Effector CD4-positive, alpha-beta T cell (primary cell): ENCODE measurements around the gene PPM1J.

Source experiments
- DNase-seq: peaks from one replicate; pipeline ENCODE4 v3.0.0-alpha.2; 2020

PPM1J gene

DNA sequence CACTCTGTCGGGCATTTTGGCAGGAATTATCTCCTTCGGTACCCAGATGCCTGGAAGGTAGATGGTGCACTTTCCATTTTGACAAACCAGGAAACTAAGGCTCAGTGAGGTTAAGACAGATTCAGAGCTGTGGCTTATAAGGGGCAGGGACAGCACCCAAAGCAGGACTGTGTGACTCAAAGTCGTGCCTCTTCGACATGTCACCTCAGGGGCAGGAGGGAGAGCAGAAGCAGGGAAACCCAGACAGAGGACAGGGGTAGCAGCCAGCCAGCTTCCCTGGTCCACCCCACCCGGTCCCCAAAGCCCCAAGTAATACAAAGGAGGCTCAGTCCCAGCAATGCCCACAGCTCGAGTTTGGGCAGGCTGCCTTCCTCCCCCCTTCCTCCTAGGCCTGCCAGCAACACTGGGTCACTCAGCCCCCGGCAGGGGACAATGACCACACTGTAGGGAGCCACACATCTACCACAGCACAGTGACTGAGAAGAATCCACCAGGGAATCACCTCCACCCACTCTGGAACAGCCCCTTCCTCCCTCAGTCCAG is 10.7 kb downstream of the PPM1J start:
- no peak for DNase-seq

DNA sequence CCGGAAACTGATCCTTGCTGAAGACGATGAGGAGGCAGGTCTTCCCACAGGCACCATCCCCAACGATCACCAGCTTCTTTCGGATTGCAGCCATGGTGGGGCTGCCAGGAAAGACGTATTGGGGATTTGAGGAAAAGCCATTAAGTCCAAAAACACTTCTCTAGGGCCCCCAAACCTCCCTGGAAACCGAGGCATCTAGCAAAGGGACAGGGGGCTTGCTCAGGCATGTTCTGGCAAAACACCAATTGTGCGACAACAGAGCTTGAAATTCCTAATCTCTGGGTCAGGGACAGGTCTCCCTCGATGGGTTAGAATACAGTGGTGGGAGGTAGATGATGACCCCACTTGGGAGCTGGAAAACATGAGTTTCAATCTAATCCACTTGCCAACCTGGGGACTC is 11.4 kb downstream of the PPM1J start:
- DNase-seq: no peak

DNA sequence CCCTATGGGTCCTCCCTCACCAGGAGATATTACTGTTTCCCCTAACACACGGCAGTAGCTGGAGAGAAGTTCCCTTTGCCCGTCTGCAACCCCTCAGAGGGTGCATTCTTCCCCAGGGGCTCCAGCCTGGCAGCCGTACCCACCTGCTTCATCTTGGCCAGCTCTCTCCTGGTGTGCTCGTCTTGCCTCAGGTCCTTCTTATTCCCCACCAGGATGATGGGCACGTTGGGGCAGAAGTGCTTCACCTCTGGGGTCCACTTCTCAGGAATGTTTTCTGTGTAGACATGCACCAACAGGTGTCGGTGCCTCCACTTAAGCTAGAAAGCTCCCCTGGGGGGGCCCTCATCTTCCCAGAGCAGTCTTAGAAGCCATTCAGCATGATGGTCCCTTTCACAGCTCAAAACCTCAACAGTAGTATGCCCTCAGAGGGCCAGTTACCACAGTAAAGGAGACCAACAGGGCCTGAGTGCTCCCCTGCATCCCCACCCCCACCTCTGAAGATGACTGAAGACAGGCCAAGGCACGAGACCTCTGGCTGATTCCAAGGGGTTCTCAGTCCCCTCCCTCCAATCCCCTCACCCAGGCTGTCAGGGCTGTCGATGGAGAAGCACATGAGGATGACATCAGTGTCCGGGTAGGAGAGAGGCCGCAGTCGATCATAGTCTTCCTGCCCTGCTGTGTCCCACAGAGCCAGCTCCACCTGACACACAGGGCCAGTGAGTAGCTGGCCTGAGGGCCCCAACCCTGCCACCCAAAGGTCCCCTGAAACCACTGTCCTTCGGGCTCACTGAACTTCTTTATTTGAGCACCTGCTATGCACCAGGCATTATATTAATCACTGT is 12.5 kb downstream of the PPM1J start:
- DNase-seq: no peak

DNA sequence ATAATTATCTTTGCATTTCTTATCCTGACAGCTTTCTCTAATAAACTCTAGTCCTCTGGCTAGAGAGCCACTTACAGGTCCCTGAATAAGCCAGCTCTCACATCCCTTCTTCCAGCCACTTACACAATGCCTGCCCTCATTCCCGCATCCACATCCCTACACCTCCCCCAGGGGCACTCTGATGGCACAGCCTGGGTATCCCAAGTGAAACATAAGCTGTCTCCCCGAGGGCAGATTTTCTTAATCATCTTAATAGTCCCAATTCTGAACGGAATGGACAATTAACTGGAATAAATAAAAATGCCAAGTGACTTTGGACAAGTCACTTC is 13.1 kb downstream of the PPM1J start:
- DNase-seq: no peak

DNA sequence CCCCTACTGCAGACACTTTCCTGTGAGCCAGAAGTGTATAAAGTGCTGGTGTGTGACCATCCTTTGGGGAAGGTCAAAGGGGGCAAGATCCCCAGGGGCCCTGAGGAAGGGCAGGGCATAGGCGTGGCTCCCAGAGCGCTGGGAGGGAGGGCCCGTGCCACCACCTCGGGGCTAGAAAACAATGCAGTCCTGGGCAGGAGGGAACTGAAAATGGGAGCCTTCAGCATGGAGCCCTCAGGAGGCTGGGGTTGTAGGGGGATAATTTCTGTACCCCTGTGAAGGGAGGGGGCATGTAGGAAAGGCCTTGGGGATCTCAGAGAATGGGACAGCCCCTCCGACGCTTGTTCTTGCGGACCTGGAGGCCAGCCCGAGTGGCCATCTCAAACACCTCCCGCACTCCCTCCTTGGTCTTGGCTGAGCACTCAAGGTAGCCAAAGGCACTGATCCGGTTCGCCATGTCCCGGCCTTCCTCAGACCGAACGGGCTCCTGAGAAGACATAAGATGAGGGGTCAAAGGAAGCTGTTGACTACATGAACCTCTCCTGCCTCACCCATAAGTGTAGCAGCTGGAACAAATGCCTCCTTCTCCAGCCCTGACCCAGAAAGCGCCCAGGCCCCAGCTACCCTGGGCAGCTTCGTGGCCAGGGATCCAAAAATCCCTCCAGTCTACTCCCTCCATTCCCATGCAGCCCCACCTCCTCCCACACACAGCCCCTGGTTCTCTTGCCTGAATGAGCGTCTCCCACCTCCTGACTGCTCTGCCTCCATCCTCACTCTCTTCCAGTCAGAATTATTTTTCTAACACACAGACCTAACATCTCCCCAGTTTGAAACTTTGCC is 13.7 kb downstream of the PPM1J start:
- no peak for DNase-seq

GRCh38 chr1:112700290-112701226 is 14.6 kb downstream of the PPM1J start:
- DNase-seq: peak; percentile 46

- no peak for DNase-seq
These were observed 15.5 kb downstream of the PPM1J start for GRCh38 chr1:112699425-112700144.

- no peak for DNase-seq
These were observed 16.5 kb downstream of the PPM1J start for GRCh38 chr1:112698366-112699310.

DNA sequence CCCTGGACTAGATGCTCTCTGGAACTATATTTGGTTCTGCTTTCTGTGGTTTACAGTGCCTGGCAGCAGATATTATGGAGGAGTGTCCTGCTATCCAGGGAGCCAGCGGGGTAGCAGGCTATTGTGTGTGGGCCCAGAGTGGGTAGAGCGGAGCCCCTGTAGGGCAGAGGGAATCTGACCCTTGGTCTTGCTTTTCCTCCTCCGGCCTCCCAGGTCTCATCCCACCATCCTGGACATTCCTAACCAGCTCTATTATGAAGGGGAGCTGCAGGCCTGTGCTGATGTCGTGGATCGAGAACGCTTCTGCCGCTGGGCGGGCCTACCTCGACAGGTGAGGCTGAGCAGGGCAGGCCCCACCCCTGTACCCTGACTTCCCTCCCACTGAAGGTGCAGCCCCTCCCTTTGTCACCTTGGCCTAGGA is 17.3 kb downstream of the PPM1J start:
- DNase-seq: no peak

DNA sequence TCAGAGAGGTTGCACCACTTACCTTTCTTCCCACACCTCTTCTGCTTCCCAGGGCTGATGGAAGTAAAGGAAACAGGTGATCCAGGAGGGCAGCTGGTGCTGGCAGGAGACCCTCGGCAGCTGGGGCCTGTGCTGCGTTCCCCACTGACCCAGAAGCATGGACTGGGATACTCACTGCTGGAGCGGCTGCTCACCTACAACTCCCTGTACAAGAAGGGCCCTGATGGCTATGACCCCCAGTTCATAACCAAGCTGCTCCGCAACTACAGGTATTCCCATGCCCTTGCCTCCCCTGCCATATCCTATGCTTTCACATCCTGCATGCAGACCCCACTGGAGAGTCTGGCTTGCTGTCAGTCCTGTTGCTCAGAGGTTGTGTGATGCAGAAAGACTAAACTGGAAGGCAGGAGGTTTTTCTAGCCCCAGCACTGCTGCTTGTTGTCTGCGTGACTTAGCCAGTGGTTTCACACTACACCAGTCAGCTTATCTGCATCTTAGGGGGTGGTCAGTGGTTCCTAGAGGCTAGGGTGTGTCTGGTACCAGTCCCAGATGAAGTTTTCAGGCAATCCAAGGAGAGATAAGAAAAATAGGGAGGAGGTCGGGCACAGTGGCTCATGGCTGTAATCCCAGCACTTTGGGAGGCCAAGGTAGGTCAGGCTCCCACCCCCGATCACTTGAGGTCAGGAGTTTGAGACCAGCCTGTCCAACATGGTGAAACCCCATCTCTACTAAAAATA is 18.4 kb downstream of the PPM1J start:
- DNase-seq: no peak

- DNase-seq: no peak
These were observed 19.9 kb downstream of the PPM1J start for GRCh38 chr1:112695276-112695675.

- no peak for DNase-seq
These were observed 20.7 kb downstream of the PPM1J start for GRCh38 chr1:112694363-112694929.

- no peak for DNase-seq
These were observed 21.3 kb downstream of the PPM1J start for GRCh38 chr1:112693821-112694220.

DNA sequence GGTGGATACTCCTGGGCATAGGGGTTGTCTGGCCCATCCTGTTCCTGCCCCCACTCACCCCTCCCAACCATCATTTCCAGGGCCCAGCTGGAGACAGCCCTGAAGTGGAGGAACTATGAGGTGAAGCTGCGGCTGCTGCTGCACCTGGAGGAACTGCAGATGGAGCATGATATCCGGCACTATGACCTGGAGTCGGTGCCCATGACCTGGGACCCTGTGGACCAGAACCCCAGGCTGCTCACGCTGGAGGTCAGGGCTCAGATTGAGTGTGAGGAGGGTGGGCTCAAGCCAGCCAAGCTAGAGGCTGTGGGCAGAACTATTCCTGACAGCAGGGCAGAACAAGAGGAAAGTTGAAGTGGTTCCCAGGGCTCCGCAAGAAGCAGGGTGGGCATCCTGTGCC is 22.5 kb downstream of the PPM1J start:
- DNase-seq: no peak

DNA sequence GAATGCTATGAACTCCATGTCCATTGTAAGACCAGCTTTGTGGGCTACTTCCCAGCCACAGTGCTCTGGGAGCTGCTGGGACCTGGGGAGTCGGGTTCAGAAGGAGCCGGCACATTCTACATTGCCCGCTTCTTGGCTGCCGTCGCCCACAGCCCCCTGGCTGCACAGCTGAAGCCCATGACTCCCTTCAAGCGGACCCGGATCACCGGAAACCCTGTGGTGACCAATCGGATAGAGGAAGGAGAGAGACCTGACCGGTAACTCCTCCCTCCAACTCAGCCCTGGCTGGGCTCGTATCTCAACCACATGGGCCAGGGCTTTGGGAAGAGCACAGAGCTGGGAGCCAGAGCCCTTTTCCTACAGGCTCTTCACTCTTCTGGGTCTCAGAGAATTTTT is 25.3 kb downstream of the PPM1J start:
- no peak for DNase-seq

GRCh38 chr1:112689196-112689841 is 25.8 kb downstream of the PPM1J start:
- no peak for DNase-seq

GRCh38 chr1:112688781-112689193 is 26.3 kb downstream of the PPM1J start:
- no peak for DNase-seq

DNA sequence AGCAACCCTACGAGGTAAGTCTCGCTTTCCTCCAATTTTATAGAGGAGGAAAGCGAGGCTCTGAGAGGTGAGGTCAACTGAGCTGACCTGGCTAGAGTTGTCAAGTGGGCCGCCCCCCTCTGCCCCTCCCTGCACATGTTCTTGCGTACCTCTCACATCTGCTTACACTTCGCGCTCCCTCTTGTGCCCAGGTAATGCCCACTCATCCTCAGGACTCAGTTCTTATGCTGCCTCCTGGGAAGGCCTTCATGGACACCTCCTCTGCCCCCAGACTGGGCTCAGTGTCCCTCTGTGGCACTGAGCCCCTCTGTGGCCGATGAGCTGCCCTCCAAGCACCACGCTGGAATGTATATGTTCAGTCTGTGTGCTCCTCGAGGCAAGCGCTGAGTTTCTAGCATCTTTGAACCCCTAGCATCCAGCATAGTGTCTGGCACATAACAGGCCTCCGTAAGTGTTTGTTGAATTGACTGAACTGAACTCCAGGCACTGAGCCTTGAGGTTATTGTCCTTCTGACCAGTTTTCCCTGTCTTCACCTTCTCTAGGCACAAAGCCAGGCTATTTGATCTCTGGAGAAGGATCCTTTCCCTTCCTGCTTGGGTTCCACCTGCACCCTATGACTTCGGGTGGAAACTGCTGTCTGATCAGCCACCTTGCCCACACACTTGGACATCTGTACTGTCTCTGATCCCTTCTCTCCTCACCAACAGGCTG is 27.2 kb downstream of the PPM1J start:
- no peak for DNase-seq

DNA sequence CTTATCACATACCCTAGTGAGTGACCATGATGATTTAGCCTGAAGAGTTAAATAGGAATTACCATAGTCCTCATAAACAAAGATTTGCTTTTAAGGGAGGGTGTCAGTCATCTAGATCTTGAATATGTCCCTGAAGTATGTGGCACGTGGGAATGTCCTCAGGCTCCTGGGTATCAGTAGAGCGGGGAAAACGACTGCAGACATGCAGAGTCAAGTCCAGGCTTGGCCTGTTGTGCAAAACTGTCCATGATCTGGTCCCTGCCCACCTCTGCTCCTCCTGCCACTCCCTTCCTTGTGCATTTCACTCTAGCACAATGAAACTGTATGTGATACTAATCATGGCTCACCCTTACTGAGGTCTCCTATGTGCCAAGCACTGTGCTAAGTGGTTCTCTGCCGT is 27.8 kb downstream of the PPM1J start:
- no peak for DNase-seq
